ENCODE measurements around the gene COG6. TPM values are rescaled to one million over a fixed set of nuclear protein-coding genes. Genes with fewer than 3 reads are reported as not detected.

Gene COG6
- total RNA-seq, 1 donor from 2014 or later, result 44.1 TPM

GRCh38 chr13:39663508-39663907 lies 8.0 kb downstream of the COG6 start:
- Mint-ChIP-seq H3K36me3 (ENCODE audit: insufficient read depth) (peaks cover 7% of the 10 kb centered on the region), H3K27me3 (no peaks in the 10 kb centered on the region), H3K4me1 (ENCODE audit: low read depth) (no peaks in the 10 kb centered on the region), H3K4me3 (ENCODE audit: low read depth) (no peak overlapping the region), H3K9me3 (ENCODE audit: low read depth) (no peaks in the 10 kb centered on the region), H3K27ac (no peak overlapping the region)
- DNase-seq (ENCODE audit: low spot score, unreplicated experiment), result no peak
- TF ChIP-seq CTCF (IDR thresholded peaks at IDR 0.05; ENCODE audit: unreplicated experiment), result no peak

GRCh38 chr13:39663958-39664357 lies 8.5 kb downstream of the COG6 start:
- H3K4me1 Mint-ChIP-seq (ENCODE audit: low read depth), result no peaks in the 10 kb centered on the region
- no peaks in the 10 kb centered on the region for H3K27me3 Mint-ChIP-seq
- H3K27ac Mint-ChIP-seq, result no peak overlapping the region
- TF ChIP-seq CTCF (IDR thresholded peaks at IDR 0.05; ENCODE audit: unreplicated experiment), result no peak
- H3K9me3 Mint-ChIP-seq (ENCODE audit: low read depth), result no peaks in the 10 kb centered on the region
- no peak overlapping the region for H3K4me3 Mint-ChIP-seq (ENCODE audit: low read depth)
- peaks cover 7% of the 10 kb centered on the region for H3K36me3 Mint-ChIP-seq (ENCODE audit: insufficient read depth)
- DNase-seq (ENCODE audit: low spot score, unreplicated experiment), result no peak

DNA sequence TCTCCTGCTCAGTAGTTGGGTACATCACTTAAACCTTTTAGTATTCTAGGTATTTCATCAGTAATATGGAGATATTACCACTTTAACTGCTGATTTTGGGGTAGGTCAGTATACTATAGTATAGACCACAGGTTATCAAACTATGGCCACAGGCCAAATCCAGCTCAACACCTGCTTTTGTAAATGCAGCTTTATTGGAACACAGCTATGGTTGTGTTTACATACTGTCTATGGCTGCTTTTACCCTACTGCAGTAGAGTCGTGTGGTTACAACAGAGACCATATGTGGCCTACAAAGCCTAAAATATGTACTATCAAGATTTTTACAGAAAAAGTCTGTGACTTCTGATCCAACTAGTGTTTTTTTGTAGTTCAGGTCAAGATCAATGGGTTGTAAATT lies 10.3 kb downstream of the COG6 start:
- H3K27me3 Mint-ChIP-seq, result no peaks in the 10 kb centered on the region
- no peak overlapping the region for H3K27ac Mint-ChIP-seq
- DNase-seq (ENCODE audit: low spot score, unreplicated experiment), result no peak
- H3K36me3 Mint-ChIP-seq (ENCODE audit: insufficient read depth), result peaks cover 7% of the 10 kb centered on the region
- no peaks in the 10 kb centered on the region for H3K4me1 Mint-ChIP-seq (ENCODE audit: low read depth)
- TF ChIP-seq CTCF (IDR thresholded peaks at IDR 0.05; ENCODE audit: unreplicated experiment), result no peak
- H3K4me3 Mint-ChIP-seq (ENCODE audit: low read depth), result no peak overlapping the region
- no peaks in the 10 kb centered on the region for H3K9me3 Mint-ChIP-seq (ENCODE audit: low read depth)

GRCh38 chr13:39670445-39670844 lies 15.0 kb downstream of the COG6 start:
- H3K27me3 Mint-ChIP-seq, result no peaks in the 10 kb centered on the region
- no peaks in the 10 kb centered on the region for H3K4me1 Mint-ChIP-seq (ENCODE audit: low read depth)
- no peak for DNase-seq (ENCODE audit: low spot score, unreplicated experiment)
- H3K36me3 Mint-ChIP-seq (ENCODE audit: insufficient read depth), result peaks cover 10% of the 10 kb centered on the region
- no peaks in the 10 kb centered on the region for H3K9me3 Mint-ChIP-seq (ENCODE audit: low read depth)
- TF ChIP-seq CTCF (IDR thresholded peaks at IDR 0.05; ENCODE audit: unreplicated experiment), result no peak
- H3K27ac Mint-ChIP-seq, result no peak overlapping the region
- H3K4me3 Mint-ChIP-seq (ENCODE audit: low read depth), result no peak overlapping the region

- no peak for TF ChIP-seq CTCF (IDR thresholded peaks at IDR 0.05; ENCODE audit: unreplicated experiment)
- H3K4me3 Mint-ChIP-seq (ENCODE audit: low read depth), result no peak overlapping the region
- no peak overlapping the region for H3K27ac Mint-ChIP-seq
- DNase-seq (ENCODE audit: low spot score, unreplicated experiment), result no peak
- no peaks in the 10 kb centered on the region for H3K9me3 Mint-ChIP-seq (ENCODE audit: low read depth)
- no peaks in the 10 kb centered on the region for H3K4me1 Mint-ChIP-seq (ENCODE audit: low read depth)
- no peaks in the 10 kb centered on the region for H3K27me3 Mint-ChIP-seq
- H3K36me3 Mint-ChIP-seq (ENCODE audit: insufficient read depth), result peaks cover 5% of the 10 kb centered on the region
These were observed 17.1 kb downstream of the COG6 start for GRCh38 chr13:39672378-39673132.
